Panc1 (cell line): Measurements from ENCODE around the gene CA10. TPM values are rescaled to one million over a fixed set of nuclear protein-coding genes. Genes with fewer than 3 reads are reported as not detected.

Experiments
- ATAC-seq: fragments of 200-7000 bp; cut with Tn5 transposase; 2 replicates; pipeline ENCODE4 v1.9.1; 2020; ENCODE audit warnings: mild to moderate bottlenecking, moderate library complexity
- BruUV-seq: library from RNA; stranded (reverse); fragments of 400-500 nt; replicated peaks from 2 replicates; lab custom pipeline; 2021; lab: Mats Ljungman, UMichigan
- CTCF ChIA-PET: fragments of 300-600 bp; sonication (Branson Sonifier 250); formaldehyde crosslinking; loops from one replicate; lab custom pipeline; 2022; ENCODE audit warnings: antibody characterized with exemption; lab: Charles Lee
- POLR2A ChIA-PET: fragments of 300-600 bp; sonication (Branson Sonifier 250); formaldehyde crosslinking; loops from one replicate; lab custom pipeline; 2022; ENCODE audit warnings: antibody characterized with exemption; lab: Charles Lee
- DNase-seq: peaks from one replicate; pipeline ENCODE4 v3.0.0-alpha.2; 2010; ENCODE audit warnings: low read depth, low spot score
- H3K27ac ChIP-seq: 2 replicates; pipeline ENCODE4 v1.5.1; 2011; ENCODE audit warnings: mild to moderate bottlenecking, low read length, inconsistent platforms
- H3K27me3 ChIP-seq: fragments of 200-500 bp; sonication (Bioruptor generic); 2 replicates; pipeline ENCODE4 v1.6.0; 2014; ENCODE audit warnings: low read length, inconsistent platforms; ENCODE audit not compliant: control insufficient read depth, insufficient read depth
- H3K36me3 ChIP-seq: fragments of 200-500 bp; sonication (Bioruptor generic); 2 replicates; pipeline ENCODE4 v1.5.1; 2014; ENCODE audit warnings: inconsistent platforms, mild to moderate bottlenecking, low read length, moderate library complexity; ENCODE audit not compliant: control insufficient read depth, insufficient read depth
- H3K4me1 ChIP-seq: 2 replicates; pipeline ENCODE4 v1.5.1; 2011; ENCODE audit warnings: inconsistent platforms, mild to moderate bottlenecking, low read length, moderate library complexity; ENCODE audit not compliant: control insufficient read depth, insufficient read depth
- H3K4me3 ChIP-seq, 2 experiments: 2 replicates each; pipeline ENCODE4 v1.5.1; 2011 to 2012; ENCODE audit warnings: low read depth in 2 of 2, low read length in 2 of 2, mild to moderate bottlenecking in 2 of 2, inconsistent platforms in 1 of 2, moderate library complexity in 1 of 2
- H3K9me3 ChIP-seq: fragments of 200-500 bp; sonication (Bioruptor generic); 2 replicates; pipeline ENCODE4 v1.5.1; 2014; ENCODE audit warnings: low read depth, mild to moderate bottlenecking, inconsistent platforms, low read length, moderate library complexity; ENCODE audit not compliant: control insufficient read depth, insufficient read depth
- POLR2AphosphoS5 ChIP-seq: IDR thresholded peaks from 2 replicates; pipeline ENCODE4 v1.6.1; 2012; ENCODE audit warnings: mild to moderate bottlenecking, low read depth, low read length, moderate library complexity
- SIN3A ChIP-seq: IDR thresholded peaks from 2 replicates; pipeline ENCODE4 v1.6.1; 2012; ENCODE audit warnings: low read depth, mild to moderate bottlenecking, low read length, moderate library complexity, borderline replicate concordance; ENCODE audit not compliant: insufficient read depth
- TCF7L2 ChIP-seq: IDR thresholded peaks from 2 replicates; pipeline ENCODE4 v1.6.1; 2011; ENCODE audit warnings: mild to moderate bottlenecking, low read depth, low read length, inconsistent platforms
- in situ Hi-C: cut with HindIII; loops from 2 replicates; pipeline ENCODE4 v1.10.0; 2016; ENCODE audit warnings: low sequenced_read_pairs, low pct_unique_long_range_greater_than_20kb
- intact Hi-C: fragments of 100-400 bp; cut with micrococcal nuclease; formaldehyde crosslinking; loops from one replicate; pipeline ENCODE4 v1.10.0; 2022; ENCODE audit not compliant: unreplicated experiment
- total RNA-seq: library from RNA; stranded (reverse); gene quantifications from one replicate; pipeline ENCODE4 v1.2.1, GENCODE V29; 2021; ENCODE audit not compliant: unreplicated experiment
- TF ChIP-seq, protein P1 (sequence below), 2 experiments: IDR thresholded peaks; 2 replicates each; pipeline ENCODE4 v1.6.1; 2011 to 2012; ENCODE audit warnings: low read depth in 2 of 2, control low read depth in 1 of 2, low read length in 1 of 2, mild to moderate bottlenecking in 1 of 2, moderate library complexity in 1 of 2; ENCODE audit not compliant: insufficient read depth in 1 of 2
- TF ChIP-seq, protein P2 (sequence below): fragments of 450-650 bp; IDR thresholded peaks from 2 replicates; pipeline ENCODE4 v1.5.1; 2017; ENCODE audit warnings: mild to moderate bottlenecking

CA10 gene
- total RNA-seq, 1 experiment from 2014 or later, result not detected

DNA sequence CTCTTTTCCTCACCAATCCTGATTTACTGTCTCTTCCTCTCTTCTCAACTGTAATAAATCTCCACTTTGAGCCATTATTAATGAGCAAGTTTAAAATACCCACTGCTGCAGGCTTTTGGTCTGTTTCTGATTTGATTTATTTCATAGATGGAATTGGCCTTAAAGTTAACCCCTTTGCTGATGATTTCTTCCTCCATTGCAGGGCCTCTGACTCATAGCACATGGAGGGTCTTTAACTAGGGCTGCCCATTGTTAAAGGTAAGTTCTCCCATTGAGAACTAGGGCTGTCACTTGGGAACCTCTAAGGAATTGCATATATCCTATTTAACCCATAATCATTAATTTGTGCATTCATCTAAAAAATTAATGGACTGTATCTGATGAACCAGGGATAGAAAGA, 221.2 kb downstream of the CA10 start:
- Histone ChIP-seq H3K9me3 (no peaks in the 10 kb centered on the region; the same call in 1 of the 2 replicates), H3K36me3 (no peaks in the 10 kb centered on the region), H3K27ac (no peak overlapping the region), H3K4me3 (no peak overlapping the region), H3K4me1 (no peaks in the 10 kb centered on the region), H3K27me3 (no peaks in the 10 kb centered on the region)
- POLR2A ChIA-PET, result no interaction called here
- DNase-seq (no peak), ATAC-seq (no peak)
- TF ChIP-seq TCF7L2 (no peak), POLR2AphosphoS5 (no peak), SIN3A (no peak)
- TF ChIP-seq, protein P1, sequence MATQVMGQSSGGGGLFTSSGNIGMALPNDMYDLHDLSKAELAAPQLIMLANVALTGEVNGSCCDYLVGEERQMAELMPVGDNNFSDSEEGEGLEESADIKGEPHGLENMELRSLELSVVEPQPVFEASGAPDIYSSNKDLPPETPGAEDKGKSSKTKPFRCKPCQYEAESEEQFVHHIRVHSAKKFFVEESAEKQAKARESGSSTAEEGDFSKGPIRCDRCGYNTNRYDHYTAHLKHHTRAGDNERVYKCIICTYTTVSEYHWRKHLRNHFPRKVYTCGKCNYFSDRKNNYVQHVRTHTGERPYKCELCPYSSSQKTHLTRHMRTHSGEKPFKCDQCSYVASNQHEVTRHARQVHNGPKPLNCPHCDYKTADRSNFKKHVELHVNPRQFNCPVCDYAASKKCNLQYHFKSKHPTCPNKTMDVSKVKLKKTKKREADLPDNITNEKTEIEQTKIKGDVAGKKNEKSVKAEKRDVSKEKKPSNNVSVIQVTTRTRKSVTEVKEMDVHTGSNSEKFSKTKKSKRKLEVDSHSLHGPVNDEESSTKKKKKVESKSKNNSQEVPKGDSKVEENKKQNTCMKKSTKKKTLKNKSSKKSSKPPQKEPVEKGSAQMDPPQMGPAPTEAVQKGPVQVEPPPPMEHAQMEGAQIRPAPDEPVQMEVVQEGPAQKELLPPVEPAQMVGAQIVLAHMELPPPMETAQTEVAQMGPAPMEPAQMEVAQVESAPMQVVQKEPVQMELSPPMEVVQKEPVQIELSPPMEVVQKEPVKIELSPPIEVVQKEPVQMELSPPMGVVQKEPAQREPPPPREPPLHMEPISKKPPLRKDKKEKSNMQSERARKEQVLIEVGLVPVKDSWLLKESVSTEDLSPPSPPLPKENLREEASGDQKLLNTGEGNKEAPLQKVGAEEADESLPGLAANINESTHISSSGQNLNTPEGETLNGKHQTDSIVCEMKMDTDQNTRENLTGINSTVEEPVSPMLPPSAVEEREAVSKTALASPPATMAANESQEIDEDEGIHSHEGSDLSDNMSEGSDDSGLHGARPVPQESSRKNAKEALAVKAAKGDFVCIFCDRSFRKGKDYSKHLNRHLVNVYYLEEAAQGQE (IDR thresholded peaks at IDR 0.05; ENCODE audit: insufficient read depth in 1 of 2, low read depth in 2 of 2, low read length in 1 of 2), result no peak
- TF ChIP-seq, protein P2, sequence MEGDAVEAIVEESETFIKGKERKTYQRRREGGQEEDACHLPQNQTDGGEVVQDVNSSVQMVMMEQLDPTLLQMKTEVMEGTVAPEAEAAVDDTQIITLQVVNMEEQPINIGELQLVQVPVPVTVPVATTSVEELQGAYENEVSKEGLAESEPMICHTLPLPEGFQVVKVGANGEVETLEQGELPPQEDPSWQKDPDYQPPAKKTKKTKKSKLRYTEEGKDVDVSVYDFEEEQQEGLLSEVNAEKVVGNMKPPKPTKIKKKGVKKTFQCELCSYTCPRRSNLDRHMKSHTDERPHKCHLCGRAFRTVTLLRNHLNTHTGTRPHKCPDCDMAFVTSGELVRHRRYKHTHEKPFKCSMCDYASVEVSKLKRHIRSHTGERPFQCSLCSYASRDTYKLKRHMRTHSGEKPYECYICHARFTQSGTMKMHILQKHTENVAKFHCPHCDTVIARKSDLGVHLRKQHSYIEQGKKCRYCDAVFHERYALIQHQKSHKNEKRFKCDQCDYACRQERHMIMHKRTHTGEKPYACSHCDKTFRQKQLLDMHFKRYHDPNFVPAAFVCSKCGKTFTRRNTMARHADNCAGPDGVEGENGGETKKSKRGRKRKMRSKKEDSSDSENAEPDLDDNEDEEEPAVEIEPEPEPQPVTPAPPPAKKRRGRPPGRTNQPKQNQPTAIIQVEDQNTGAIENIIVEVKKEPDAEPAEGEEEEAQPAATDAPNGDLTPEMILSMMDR, result no peak
- no TSS peak for BruUV-seq
- intact Hi-C loops, result no loop called here
- in situ Hi-C loops, result no loop called here
- CTCF ChIA-PET, result no interaction called here

DNA sequence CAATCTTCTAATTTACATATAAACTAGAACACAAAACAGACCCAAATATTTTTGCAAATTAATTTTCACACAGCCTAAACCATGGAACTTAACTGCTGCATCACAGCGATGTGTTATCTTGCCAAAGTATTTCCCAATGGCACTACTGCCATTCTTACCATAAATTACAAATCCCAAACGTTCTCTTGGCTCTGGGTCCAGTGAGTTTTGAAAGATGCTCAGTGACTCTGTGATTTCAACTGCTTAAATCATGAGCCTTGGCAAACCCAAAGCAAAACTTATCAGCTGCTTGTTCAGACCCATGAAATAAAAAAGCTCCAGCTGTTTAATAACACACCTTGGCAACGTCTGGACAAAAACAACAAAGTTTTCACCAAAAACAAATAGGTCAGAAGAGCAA, 223.0 kb downstream of the CA10 start:
- Histone ChIP-seq H3K4me1 (no peaks in the 10 kb centered on the region), H3K9me3 (no peaks in the 10 kb centered on the region), H3K36me3 (no peaks in the 10 kb centered on the region), H3K27ac (no peak overlapping the region), H3K27me3 (no peaks in the 10 kb centered on the region), H3K4me3 (no peak overlapping the region)
- in situ Hi-C loops (no loop called here), intact Hi-C loops (no loop called here)
- POLR2A ChIA-PET, result no interaction called here
- TF ChIP-seq SIN3A (no peak), POLR2AphosphoS5 (no peak), TCF7L2 (no peak)
- TF ChIP-seq, protein P2, result no peak
- TF ChIP-seq, protein P1 (IDR thresholded peaks at IDR 0.05; ENCODE audit: insufficient read depth in 1 of 2, low read depth in 2 of 2, low read length in 1 of 2), result no peak
- CTCF ChIA-PET, result no interaction called here
- no peak for ATAC-seq
- no TSS peak for BruUV-seq
- no peak for DNase-seq
